Activated T-helper 2 cell treated with anti-CD3 and anti-CD28 coated beads, Interferon-gamma antibody, Interleukin-2, Interleukin-4, amounts not matched to agents 10 μg/mL and 5 μg/mL and 100 μg/mL, durations not matched to agents 14 hours and 24 hours and 36 hours (primary cell): ENCODE measurements around the gene CGB7. TPM values are rescaled to one million over a fixed set of nuclear protein-coding genes. Genes with fewer than 3 reads are reported as not detected.

Source experiments
- DNase-seq: peaks from one replicate; pipeline ENCODE4 v3.0.0; 2021; ENCODE audit warnings: low spot score
- H3K27ac Mint-ChIP-seq: one replicate; pipeline ENCODE4 v1.8.0; 2021; ENCODE audit warnings: mixed read lengths
- H3K27me3 Mint-ChIP-seq: one replicate; pipeline ENCODE4 v1.8.0; 2021; ENCODE audit warnings: low read depth, mixed read lengths
- H3K36me3 Mint-ChIP-seq: one replicate; pipeline ENCODE4 v1.8.0; 2021; ENCODE audit warnings: low read depth, mixed read lengths
- H3K4me1 Mint-ChIP-seq: one replicate; pipeline ENCODE4 v1.8.0; 2021; ENCODE audit warnings: low read depth, mixed read lengths
- H3K4me3 Mint-ChIP-seq: one replicate; pipeline ENCODE4 v1.8.0; 2021; ENCODE audit warnings: low read depth, mild to moderate bottlenecking, moderate library complexity, mixed read lengths
- H3K9me3 Mint-ChIP-seq: one replicate; pipeline ENCODE4 v1.8.0; 2021; ENCODE audit warnings: mixed read lengths
- intact Hi-C: fragments of 100-400 bp; cut with micrococcal nuclease; formaldehyde crosslinking; loops from one replicate; pipeline ENCODE4 v1.15.1; 2023
- total RNA-seq: library from RNA; stranded (reverse); gene quantifications from 2 replicates; pipeline ENCODE4 v1.2.3, GENCODE V29; 2022

The CGB7 gene
- not detected in 2 replicates for total RNA-seq

- Mint-ChIP-seq H3K27me3 (peaks cover 43% of the 10 kb centered on the region), H3K4me1 (peaks cover 9% of the 10 kb centered on the region), H3K27ac (no peak within 1 kb of the TSS), H3K4me3 (peak within 1 kb of the TSS; percentile 74), H3K36me3 (no peaks in the 10 kb centered on the region), H3K9me3 (no peaks in the 10 kb centered on the region)
- intact Hi-C loops, result no loop called here
- DNase-seq, result peak; percentile 19
Observed at GRCh38 chr19:49057636-49058234, at the start of gene CGB7. Gene CGB7, minus strand, starts transcription at chr19:49057749. Its CDS starts 2,374 bp downstream, at chr19:49055375.

GRCh38 chr19:49106648-49107135 is 49.1 kb upstream of the CGB7 start:
- Mint-ChIP-seq H3K9me3 (no peaks in the 10 kb centered on the region), H3K4me1 (no peaks in the 10 kb centered on the region), H3K27me3 (no peaks in the 10 kb centered on the region), H3K36me3 (peaks cover 63% of the 10 kb centered on the region), H3K27ac (no peak overlapping the region), H3K4me3 (no peak overlapping the region)
- intact Hi-C loops, result no loop called here
- peak; percentile 46 for DNase-seq

GRCh38 chr19:49104229-49104864 is 46.8 kb upstream of the CGB7 start:
- no peak overlapping the region for H3K27ac Mint-ChIP-seq
- no peaks in the 10 kb centered on the region for H3K9me3 Mint-ChIP-seq
- intact Hi-C loops, result no loop called here
- no peak for DNase-seq
- H3K4me3 Mint-ChIP-seq, result no peak overlapping the region
- H3K4me1 Mint-ChIP-seq, result no peaks in the 10 kb centered on the region
- no peaks in the 10 kb centered on the region for H3K27me3 Mint-ChIP-seq
- H3K36me3 Mint-ChIP-seq, result peaks cover 81% of the 10 kb centered on the region

GRCh38 chr19:49103331-49104085 is 46.0 kb upstream of the CGB7 start:
- H3K4me3 Mint-ChIP-seq, result no peak overlapping the region
- H3K27ac Mint-ChIP-seq, result no peak overlapping the region
- peaks cover 81% of the 10 kb centered on the region for H3K36me3 Mint-ChIP-seq
- H3K27me3 Mint-ChIP-seq, result no peaks in the 10 kb centered on the region
- H3K9me3 Mint-ChIP-seq, result no peaks in the 10 kb centered on the region
- intact Hi-C loops, result no loop called here
- no peaks in the 10 kb centered on the region for H3K4me1 Mint-ChIP-seq
- DNase-seq, result no peak

- Mint-ChIP-seq H3K4me3 (no peak overlapping the region), H3K36me3 (peaks cover 87% of the 10 kb centered on the region), H3K4me1 (peaks cover 1% of the 10 kb centered on the region), H3K27me3 (no peaks in the 10 kb centered on the region), H3K27ac (no peak overlapping the region), H3K9me3 (no peaks in the 10 kb centered on the region)
- no peak for DNase-seq
- intact Hi-C loops, result no loop called here
Observed at GRCh38 chr19:49102303-49102702, 44.8 kb upstream of the CGB7 start.

- Mint-ChIP-seq H3K36me3 (peaks cover 83% of the 10 kb centered on the region), H3K9me3 (no peaks in the 10 kb centered on the region), H3K4me3 (no peak overlapping the region), H3K27me3 (no peaks in the 10 kb centered on the region), H3K27ac (no peak overlapping the region), H3K4me1 (peaks cover 1% of the 10 kb centered on the region)
- no peak for DNase-seq
- intact Hi-C loops, result no loop called here
Observed at GRCh38 chr19:49101160-49101559, 43.6 kb upstream of the CGB7 start.

- DNase-seq, result no peak
- Mint-ChIP-seq H3K9me3 (no peaks in the 10 kb centered on the region), H3K4me1 (peaks cover 1% of the 10 kb centered on the region), H3K27me3 (no peaks in the 10 kb centered on the region), H3K27ac (no peak overlapping the region), H3K4me3 (no peak overlapping the region), H3K36me3 (peaks cover 79% of the 10 kb centered on the region)
- intact Hi-C loops, result loop anchor here (5.0 kb wide), 2 partner anchors 49 to 99 kb away; no protein-coding TSS in a partner anchor
Observed at GRCh38 chr19:49098795-49099194, 41.2 kb upstream of the CGB7 start.

- Mint-ChIP-seq H3K9me3 (no peaks in the 10 kb centered on the region), H3K27ac (no peak overlapping the region), H3K36me3 (peaks cover 75% of the 10 kb centered on the region), H3K4me3 (no peak overlapping the region), H3K27me3 (no peaks in the 10 kb centered on the region), H3K4me1 (peaks cover 1% of the 10 kb centered on the region)
- intact Hi-C loops, result loop anchor here (5.0 kb wide), 2 partner anchors 50 to 100 kb away; no protein-coding TSS in a partner anchor
- peak; percentile 69 for DNase-seq
Observed at GRCh38 chr19:49097453-49098288, 40.1 kb upstream of the CGB7 start.

- Mint-ChIP-seq H3K9me3 (no peaks in the 10 kb centered on the region), H3K27me3 (no peaks in the 10 kb centered on the region), H3K36me3 (peaks cover 81% of the 10 kb centered on the region)
Observed at GRCh38 chr19:49094505-49095482, 37.2 kb upstream of the CGB7 start.

GRCh38 chr19:49092686-49093085 is 35.1 kb upstream of the CGB7 start:
- intact Hi-C loops, result no loop called here
- peaks cover 15% of the 10 kb centered on the region for H3K4me1 Mint-ChIP-seq
- H3K4me3 Mint-ChIP-seq, result no peak overlapping the region
- DNase-seq, result no peak
- H3K9me3 Mint-ChIP-seq, result no peaks in the 10 kb centered on the region
- peaks cover 70% of the 10 kb centered on the region for H3K36me3 Mint-ChIP-seq
- no peaks in the 10 kb centered on the region for H3K27me3 Mint-ChIP-seq
- no peak overlapping the region for H3K27ac Mint-ChIP-seq

More at GRCh38 chr19:49094505-49095482, 37.2 kb upstream of the CGB7 start:
- no peak for DNase-seq
- Mint-ChIP-seq H3K4me1 (peaks cover 13% of the 10 kb centered on the region), H3K27ac (no peak overlapping the region), H3K4me3 (no peak overlapping the region)
- intact Hi-C loops, result loop anchor here (5.0 kb wide), 2 partner anchors 53 to 103 kb away; no protein-coding TSS in a partner anchor

GRCh38 chr19:49091391-49092038 is 34.0 kb upstream of the CGB7 start:
- DNase-seq, result no peak
- Mint-ChIP-seq H3K27ac (peak overlapping the region; percentile 59), H3K27me3 (no peaks in the 10 kb centered on the region), H3K4me1 (peaks cover 21% of the 10 kb centered on the region), H3K9me3 (no peaks in the 10 kb centered on the region), H3K36me3 (peaks cover 69% of the 10 kb centered on the region), H3K4me3 (no peak overlapping the region)
- intact Hi-C loops, result no loop called here
